ENCODE measurements around the gene RAB10. TPM values are rescaled to one million over a fixed set of nuclear protein-coding genes. Genes with fewer than 3 reads are reported as not detected.

RAB10 gene
- total and polyA plus RNA-seq, 2 experiments from 2014 or later: 100 to 122 TPM

DNA sequence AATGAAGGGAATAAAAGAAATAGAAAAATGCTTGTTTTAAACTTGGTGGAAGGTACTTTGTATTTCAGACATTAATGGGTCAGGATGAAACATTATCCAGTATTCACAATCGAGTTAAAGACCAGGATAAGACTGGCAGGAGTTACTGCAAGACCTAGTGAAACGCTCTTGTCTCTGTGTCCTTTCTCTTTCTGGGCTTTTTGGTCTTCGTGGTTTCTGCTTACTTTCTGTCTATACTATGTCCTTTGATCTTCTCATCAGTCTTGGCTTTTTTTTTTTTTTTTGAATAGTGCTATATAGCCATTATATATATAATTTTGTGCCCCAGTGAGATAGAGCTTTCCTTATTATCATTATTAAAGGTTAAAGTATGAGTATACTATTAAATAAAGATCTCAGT, 96.9 kb downstream of the RAB10 start:
- H3K4me3 ChIP-seq: no peak overlapping the region
- no peak for DNase-seq (ENCODE audit: low spot score)
- H3K27ac ChIP-seq: no peak overlapping the region
- no peaks in the 10 kb centered on the region for H3K27me3 ChIP-seq
- no peak overlapping the region for H2AFZ ChIP-seq
- H3K4me1 ChIP-seq (ENCODE audit: insufficient read depth): no peaks in the 10 kb centered on the region
- H3K9me3 ChIP-seq (ENCODE audit: low read depth): no peaks in the 10 kb centered on the region
- no peak overlapping the region for H3K4me2 ChIP-seq
- 92% methylated on average over 3 of the region's 3 CpGs for WGBS (ENCODE audit: low lambda C conversion rate, missing lambda C conversion rate)
- H3K9me2 ChIP-seq (replicated peaks; ENCODE audit: insufficient read depth): no peaks in the 10 kb centered on the region
- no peak for TF ChIP-seq EZH2phosphoT487 (IDR thresholded peaks at IDR 0.05; ENCODE audit: low read depth, severe bottlenecking, unreplicated experiment)
- no peaks in the 10 kb centered on the region for H3K36me3 ChIP-seq (replicated peaks; ENCODE audit: insufficient read depth, low read depth)
- H4K20me1 ChIP-seq (ENCODE audit: insufficient read depth, poor library complexity, severe bottlenecking): peaks cover 4% of the 10 kb centered on the region
- peaks cover 27% of the 10 kb centered on the region for H3K79me2 ChIP-seq

DNA sequence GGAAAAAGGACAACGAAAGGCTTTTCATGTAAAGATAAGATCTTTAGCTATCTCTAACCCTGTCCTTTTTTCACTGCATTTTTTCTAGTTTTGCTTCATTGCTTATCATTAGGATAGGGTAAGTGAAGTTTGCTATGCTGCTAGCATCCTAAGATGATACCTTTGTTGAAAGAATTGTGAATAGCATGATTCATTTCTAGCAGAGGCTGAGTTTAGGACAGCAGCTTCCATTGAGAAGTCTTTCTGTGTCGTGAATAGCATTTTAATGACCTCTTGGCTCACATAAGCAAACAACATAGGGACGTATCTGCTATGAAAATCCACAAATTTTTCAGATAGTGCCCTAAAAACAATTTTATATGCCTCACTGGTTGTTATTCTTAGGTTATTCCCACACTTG, 102.6 kb downstream of the RAB10 start:
- Histone ChIP-seq H3K27me3 (no peaks in the 10 kb centered on the region), H4K20me1 (ENCODE audit: insufficient read depth, poor library complexity, severe bottlenecking) (no peaks in the 10 kb centered on the region)
- 63% methylated on average over 3 of the region's 3 CpGs for WGBS (ENCODE audit: low lambda C conversion rate, missing lambda C conversion rate)

DNA sequence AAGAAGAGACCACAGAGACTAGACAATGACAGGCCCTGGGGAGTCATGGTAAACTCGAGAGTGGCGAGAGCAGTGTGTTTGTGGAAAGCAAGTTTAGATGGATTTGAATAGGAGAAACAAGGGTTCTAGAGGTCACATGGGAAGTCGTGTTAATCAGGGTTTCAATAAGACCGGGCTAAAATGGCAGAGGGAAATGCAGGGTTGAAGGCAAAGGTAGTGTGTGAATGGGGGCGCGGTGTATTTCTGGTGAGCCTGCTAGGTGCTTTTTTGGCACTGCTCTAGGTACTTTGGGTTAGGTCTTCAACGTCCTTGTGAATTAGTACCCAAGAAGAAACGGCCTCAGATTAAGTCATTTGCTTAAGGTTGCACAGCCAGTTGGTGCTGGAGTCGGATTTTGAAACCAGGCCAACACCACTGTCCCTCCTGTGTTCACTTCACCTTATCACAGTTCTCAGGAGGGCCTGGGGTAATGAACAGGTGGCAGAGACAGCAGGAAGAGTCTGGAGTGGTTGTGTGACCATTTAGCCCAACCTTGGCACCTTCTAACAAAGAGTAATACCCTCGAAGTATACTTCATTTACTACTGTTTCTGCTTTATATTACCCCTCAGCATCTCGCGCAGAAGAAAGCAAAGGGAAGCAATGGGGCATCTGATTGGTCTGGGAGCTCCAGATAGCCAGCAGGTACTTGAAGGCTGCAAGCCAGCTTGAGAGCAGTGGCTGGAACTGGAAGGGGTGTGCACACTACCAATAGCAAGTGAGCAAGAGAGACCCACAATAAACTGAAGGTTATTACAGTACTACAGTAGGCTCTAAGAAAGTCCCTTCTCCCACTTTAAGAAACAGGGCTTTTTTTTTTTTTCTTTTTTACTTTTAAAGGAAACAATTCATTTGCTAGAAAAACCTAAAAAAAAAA, 105.6 kb downstream of the RAB10 start:
- WGBS (ENCODE audit: low lambda C conversion rate, missing lambda C conversion rate): 86% methylated on average over 12 of the region's 12 CpGs
- no peak for DNase-seq (ENCODE audit: low spot score)
- H3K4me1 ChIP-seq (ENCODE audit: insufficient read depth): no peaks in the 10 kb centered on the region
- H3K9me2 ChIP-seq (replicated peaks; ENCODE audit: insufficient read depth): no peaks in the 10 kb centered on the region
- no peak overlapping the region for H3K27ac ChIP-seq
- no peaks in the 10 kb centered on the region for H3K79me2 ChIP-seq
- no peaks in the 10 kb centered on the region for H3K9me3 ChIP-seq (ENCODE audit: low read depth)
- H2AFZ ChIP-seq: no peak overlapping the region
- no peaks in the 10 kb centered on the region for H3K36me3 ChIP-seq (replicated peaks; ENCODE audit: insufficient read depth, low read depth)
- H3K27me3 ChIP-seq: no peaks in the 10 kb centered on the region
- TF ChIP-seq EZH2 (IDR thresholded peaks at IDR 0.05; ENCODE audit: borderline replicate concordance): no peak
- TF ChIP-seq, protein P1, sequence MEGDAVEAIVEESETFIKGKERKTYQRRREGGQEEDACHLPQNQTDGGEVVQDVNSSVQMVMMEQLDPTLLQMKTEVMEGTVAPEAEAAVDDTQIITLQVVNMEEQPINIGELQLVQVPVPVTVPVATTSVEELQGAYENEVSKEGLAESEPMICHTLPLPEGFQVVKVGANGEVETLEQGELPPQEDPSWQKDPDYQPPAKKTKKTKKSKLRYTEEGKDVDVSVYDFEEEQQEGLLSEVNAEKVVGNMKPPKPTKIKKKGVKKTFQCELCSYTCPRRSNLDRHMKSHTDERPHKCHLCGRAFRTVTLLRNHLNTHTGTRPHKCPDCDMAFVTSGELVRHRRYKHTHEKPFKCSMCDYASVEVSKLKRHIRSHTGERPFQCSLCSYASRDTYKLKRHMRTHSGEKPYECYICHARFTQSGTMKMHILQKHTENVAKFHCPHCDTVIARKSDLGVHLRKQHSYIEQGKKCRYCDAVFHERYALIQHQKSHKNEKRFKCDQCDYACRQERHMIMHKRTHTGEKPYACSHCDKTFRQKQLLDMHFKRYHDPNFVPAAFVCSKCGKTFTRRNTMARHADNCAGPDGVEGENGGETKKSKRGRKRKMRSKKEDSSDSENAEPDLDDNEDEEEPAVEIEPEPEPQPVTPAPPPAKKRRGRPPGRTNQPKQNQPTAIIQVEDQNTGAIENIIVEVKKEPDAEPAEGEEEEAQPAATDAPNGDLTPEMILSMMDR (IDR thresholded peaks at IDR 0.05; ENCODE audit: poor library complexity): no peak
- no peak for TF ChIP-seq EZH2phosphoT487 (IDR thresholded peaks at IDR 0.05; ENCODE audit: low read depth, severe bottlenecking, unreplicated experiment)
- no peaks in the 10 kb centered on the region for H4K20me1 ChIP-seq (ENCODE audit: insufficient read depth, poor library complexity, severe bottlenecking)
- no peak overlapping the region for H3K4me3 ChIP-seq
- no peak overlapping the region for H3K4me2 ChIP-seq

More for the DNA sequence above, 102.6 kb downstream of the RAB10 start:
- H3K4me2 ChIP-seq: no peak overlapping the region
- H3K4me1 ChIP-seq (ENCODE audit: insufficient read depth): no peaks in the 10 kb centered on the region
- H3K9me2 ChIP-seq (replicated peaks; ENCODE audit: insufficient read depth): no peaks in the 10 kb centered on the region
- peaks cover 9% of the 10 kb centered on the region for H3K79me2 ChIP-seq
- DNase-seq (ENCODE audit: low spot score): no peak
- H3K27ac ChIP-seq: no peak overlapping the region
- H3K36me3 ChIP-seq (replicated peaks; ENCODE audit: insufficient read depth, low read depth): no peaks in the 10 kb centered on the region
- H3K4me3 ChIP-seq: no peak overlapping the region
- no peaks in the 10 kb centered on the region for H3K9me3 ChIP-seq (ENCODE audit: low read depth)
- no peak overlapping the region for H2AFZ ChIP-seq
- no peak for TF ChIP-seq EZH2 (IDR thresholded peaks at IDR 0.05; ENCODE audit: borderline replicate concordance)
- TF ChIP-seq EZH2phosphoT487 (IDR thresholded peaks at IDR 0.05; ENCODE audit: low read depth, severe bottlenecking, unreplicated experiment): no peak
- TF ChIP-seq, protein P1 (IDR thresholded peaks at IDR 0.05; ENCODE audit: poor library complexity): no peak

DNA sequence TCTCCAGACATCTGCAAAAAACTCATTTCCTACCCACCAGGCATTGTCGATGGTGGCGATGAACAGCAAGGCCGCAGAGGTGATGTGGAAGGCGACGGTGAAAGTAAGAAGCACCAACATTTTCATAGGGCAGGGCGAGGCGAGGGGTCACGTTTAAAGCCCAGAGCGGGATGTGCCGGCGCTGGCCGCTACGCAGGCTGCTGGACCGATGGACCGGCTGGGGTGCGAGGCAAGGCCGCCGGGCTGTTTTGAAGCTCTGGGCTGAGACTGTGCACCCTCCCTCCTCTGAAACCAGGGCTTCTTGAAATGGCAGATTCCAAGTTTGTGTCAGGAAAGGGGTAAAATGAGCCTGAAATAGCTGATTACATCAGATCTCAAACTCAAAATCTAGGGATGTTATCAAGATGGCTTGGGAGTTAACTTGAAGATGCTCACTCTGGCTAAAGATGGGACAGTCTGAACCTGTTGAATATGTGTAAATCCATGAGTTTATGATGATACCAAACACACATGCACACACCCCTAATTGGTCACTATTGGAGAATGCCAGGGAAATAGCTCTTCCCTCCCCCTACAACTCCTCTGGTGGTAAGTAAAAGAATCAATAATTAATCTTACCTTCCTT, 107.4 kb downstream of the RAB10 start:
- H3K36me3 ChIP-seq (replicated peaks; ENCODE audit: insufficient read depth, low read depth): no peaks in the 10 kb centered on the region
- H3K4me1 ChIP-seq (ENCODE audit: insufficient read depth): no peaks in the 10 kb centered on the region
- H3K27me3 ChIP-seq: no peaks in the 10 kb centered on the region
- H3K9me2 ChIP-seq (replicated peaks; ENCODE audit: insufficient read depth): no peaks in the 10 kb centered on the region
- no peak overlapping the region for H3K4me2 ChIP-seq
- WGBS (ENCODE audit: low lambda C conversion rate, missing lambda C conversion rate): 90% methylated on average over 18 of the region's 18 CpGs
- H3K79me2 ChIP-seq: no peaks in the 10 kb centered on the region
- TF ChIP-seq EZH2phosphoT487 (IDR thresholded peaks at IDR 0.05; ENCODE audit: low read depth, severe bottlenecking, unreplicated experiment) (no peak), EZH2 (IDR thresholded peaks at IDR 0.05; ENCODE audit: borderline replicate concordance) (no peak)
- TF ChIP-seq, protein P1 (IDR thresholded peaks at IDR 0.05; ENCODE audit: poor library complexity): no peak
- H3K27ac ChIP-seq: no peak overlapping the region
- DNase-seq (ENCODE audit: low spot score): no peak
- no peaks in the 10 kb centered on the region for H4K20me1 ChIP-seq (ENCODE audit: insufficient read depth, poor library complexity, severe bottlenecking)
- no peak overlapping the region for H2AFZ ChIP-seq
- no peaks in the 10 kb centered on the region for H3K9me3 ChIP-seq (ENCODE audit: low read depth)
- no peak overlapping the region for H3K4me3 ChIP-seq

Data from hepatocyte (in vitro differentiated cells).